NB4 (cell line): Measurements from ENCODE around the gene NFATC1.

Experiments
- TF ChIP-seq, protein P1 (sequence below): IDR thresholded peaks from one replicate; pipeline ENCODE4 v1.5.1; 2012; ENCODE audit warnings: low read depth, low read length
- TF ChIP-seq, protein P2 (sequence below): IDR thresholded peaks from 2 replicates; pipeline ENCODE4 v1.6.1; 2011; ENCODE audit warnings: low read depth, low read length

DNA sequence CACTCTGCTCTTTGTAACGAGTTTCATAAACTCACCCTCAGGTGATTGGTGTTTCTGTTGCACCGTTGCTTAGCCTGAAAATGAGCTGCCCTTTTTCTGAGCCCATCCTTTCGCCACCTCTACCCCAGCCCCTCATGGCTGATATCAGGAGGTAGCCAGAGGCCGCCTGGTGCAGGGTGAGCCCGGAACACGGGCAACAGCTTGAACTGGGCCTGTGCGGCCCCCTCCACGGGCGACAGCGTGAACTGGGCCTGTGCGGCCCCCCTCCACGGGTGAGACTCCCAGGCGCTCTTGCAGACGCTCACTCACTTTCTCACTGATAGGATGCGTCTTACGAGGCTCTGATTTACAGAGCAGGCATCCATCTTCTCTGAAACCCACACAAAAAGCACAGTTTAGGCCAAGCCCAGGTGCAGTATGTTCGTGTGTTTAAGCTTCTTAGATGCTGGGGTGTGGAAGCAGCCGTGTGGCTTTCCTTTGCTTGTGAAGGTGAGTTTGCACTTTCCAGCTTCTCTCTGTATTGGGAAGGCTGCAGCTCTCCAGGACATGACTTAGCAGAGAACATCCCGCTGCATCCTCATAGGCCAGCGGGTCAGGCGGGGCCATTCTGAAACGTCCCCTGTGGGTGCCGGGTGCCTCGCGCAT is 83.5 kb downstream of the NFATC1 start:
- TF ChIP-seq, protein P1, sequence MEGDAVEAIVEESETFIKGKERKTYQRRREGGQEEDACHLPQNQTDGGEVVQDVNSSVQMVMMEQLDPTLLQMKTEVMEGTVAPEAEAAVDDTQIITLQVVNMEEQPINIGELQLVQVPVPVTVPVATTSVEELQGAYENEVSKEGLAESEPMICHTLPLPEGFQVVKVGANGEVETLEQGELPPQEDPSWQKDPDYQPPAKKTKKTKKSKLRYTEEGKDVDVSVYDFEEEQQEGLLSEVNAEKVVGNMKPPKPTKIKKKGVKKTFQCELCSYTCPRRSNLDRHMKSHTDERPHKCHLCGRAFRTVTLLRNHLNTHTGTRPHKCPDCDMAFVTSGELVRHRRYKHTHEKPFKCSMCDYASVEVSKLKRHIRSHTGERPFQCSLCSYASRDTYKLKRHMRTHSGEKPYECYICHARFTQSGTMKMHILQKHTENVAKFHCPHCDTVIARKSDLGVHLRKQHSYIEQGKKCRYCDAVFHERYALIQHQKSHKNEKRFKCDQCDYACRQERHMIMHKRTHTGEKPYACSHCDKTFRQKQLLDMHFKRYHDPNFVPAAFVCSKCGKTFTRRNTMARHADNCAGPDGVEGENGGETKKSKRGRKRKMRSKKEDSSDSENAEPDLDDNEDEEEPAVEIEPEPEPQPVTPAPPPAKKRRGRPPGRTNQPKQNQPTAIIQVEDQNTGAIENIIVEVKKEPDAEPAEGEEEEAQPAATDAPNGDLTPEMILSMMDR: no peak
- TF ChIP-seq, protein P2, sequence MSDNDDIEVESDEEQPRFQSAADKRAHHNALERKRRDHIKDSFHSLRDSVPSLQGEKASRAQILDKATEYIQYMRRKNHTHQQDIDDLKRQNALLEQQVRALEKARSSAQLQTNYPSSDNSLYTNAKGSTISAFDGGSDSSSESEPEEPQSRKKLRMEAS: no peak
